HL-60 (cell line): Measurements from ENCODE around the gene CCDC40.

Source experiments
- DNase-seq, 2 experiments: peaks; one replicate each; pipeline ENCODE4 v3.0.0-alpha.2; 2010 to 2020; ENCODE audit warnings: low read depth in 1 of 2, low spot score in 1 of 2
- H3K27ac ChIP-seq: fragments of 250-450 bp; sonication (Bioruptor Pico); replicated peaks from 2 replicates; pipeline ENCODE4 v1.5.1; 2020; ENCODE audit warnings: mild to moderate bottlenecking, moderate library complexity
- H3K27me3 ChIP-seq: fragments of 250-450 bp; sonication (Bioruptor Pico); 2 replicates; pipeline ENCODE4 v1.5.1; 2021; ENCODE audit warnings: mild to moderate bottlenecking, moderate library complexity; ENCODE audit not compliant: insufficient read depth, poor library complexity, severe bottlenecking
- H3K4me3 ChIP-seq: replicated peaks from 2 replicates; pipeline ENCODE4 v1.5.1; 2011; ENCODE audit warnings: mild to moderate bottlenecking, control low read depth, low read length; ENCODE audit not compliant: insufficient read depth
- GABPA ChIP-seq: IDR thresholded peaks from 2 replicates; pipeline ENCODE4 v1.6.1; 2012; ENCODE audit warnings: low read depth
- POLR2AphosphoS5 ChIP-seq: IDR thresholded peaks from 2 replicates; pipeline ENCODE4 v1.6.1; 2012; ENCODE audit warnings: low read depth
- SPI1 ChIP-seq: IDR thresholded peaks from 2 replicates; pipeline ENCODE4 v1.6.1; 2012; ENCODE audit warnings: low read depth, mild to moderate bottlenecking, borderline replicate concordance
- TF ChIP-seq, protein P1 (sequence below): IDR thresholded peaks from one replicate; pipeline ENCODE4 v1.5.1; 2011; ENCODE audit warnings: low read length, control low read depth, inconsistent platforms; ENCODE audit not compliant: insufficient read depth
- TF ChIP-seq, protein P2 (sequence below): IDR thresholded peaks from 2 replicates; pipeline ENCODE4 v1.6.1; 2012; ENCODE audit warnings: low read depth; ENCODE audit not compliant: insufficient replicate concordance

The CCDC40 gene

DNA sequence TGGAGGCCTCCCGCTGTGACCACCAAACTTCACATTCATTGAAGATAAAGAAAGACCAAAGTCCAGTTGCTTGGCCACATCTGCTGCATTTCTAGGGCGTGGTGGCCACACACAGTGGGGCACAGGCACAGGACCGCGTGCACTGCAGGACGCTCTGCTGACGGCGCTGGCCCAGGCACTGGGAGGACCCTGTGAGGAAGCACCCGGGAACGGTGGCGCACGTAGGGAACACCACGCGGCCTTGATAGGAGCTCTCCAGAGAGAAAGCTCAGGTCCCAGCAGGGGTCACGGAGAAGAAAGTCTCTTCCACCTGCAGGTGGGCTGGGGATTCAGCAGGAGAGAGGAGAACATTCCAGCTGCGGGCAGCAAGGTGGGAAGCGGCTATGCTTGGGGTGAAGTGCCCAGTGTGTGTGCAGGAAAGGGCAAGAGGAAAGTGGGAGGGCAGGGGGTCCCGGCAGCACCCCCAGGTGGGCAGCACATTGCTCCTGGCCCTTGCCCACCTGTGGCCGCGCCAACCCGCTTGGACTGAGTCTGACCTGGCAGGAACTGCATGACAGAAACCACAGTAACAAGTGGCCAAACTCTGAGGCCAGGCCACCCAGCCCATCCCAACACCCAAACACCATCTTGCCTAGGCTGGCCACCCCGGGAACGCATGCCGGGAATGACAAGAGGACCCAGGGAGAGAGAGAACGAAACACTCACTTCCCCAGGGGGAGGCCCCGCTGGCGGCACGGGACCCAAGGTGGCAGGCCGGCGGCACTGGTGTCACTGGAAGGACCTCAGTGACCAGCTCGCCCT, 33.6 kb upstream of the CCDC40 start:
- TF ChIP-seq, protein P1, sequence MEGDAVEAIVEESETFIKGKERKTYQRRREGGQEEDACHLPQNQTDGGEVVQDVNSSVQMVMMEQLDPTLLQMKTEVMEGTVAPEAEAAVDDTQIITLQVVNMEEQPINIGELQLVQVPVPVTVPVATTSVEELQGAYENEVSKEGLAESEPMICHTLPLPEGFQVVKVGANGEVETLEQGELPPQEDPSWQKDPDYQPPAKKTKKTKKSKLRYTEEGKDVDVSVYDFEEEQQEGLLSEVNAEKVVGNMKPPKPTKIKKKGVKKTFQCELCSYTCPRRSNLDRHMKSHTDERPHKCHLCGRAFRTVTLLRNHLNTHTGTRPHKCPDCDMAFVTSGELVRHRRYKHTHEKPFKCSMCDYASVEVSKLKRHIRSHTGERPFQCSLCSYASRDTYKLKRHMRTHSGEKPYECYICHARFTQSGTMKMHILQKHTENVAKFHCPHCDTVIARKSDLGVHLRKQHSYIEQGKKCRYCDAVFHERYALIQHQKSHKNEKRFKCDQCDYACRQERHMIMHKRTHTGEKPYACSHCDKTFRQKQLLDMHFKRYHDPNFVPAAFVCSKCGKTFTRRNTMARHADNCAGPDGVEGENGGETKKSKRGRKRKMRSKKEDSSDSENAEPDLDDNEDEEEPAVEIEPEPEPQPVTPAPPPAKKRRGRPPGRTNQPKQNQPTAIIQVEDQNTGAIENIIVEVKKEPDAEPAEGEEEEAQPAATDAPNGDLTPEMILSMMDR: no peak
- TF ChIP-seq POLR2AphosphoS5 (no peak), SPI1 (no peak), GABPA (no peak)
- TF ChIP-seq, protein P2, sequence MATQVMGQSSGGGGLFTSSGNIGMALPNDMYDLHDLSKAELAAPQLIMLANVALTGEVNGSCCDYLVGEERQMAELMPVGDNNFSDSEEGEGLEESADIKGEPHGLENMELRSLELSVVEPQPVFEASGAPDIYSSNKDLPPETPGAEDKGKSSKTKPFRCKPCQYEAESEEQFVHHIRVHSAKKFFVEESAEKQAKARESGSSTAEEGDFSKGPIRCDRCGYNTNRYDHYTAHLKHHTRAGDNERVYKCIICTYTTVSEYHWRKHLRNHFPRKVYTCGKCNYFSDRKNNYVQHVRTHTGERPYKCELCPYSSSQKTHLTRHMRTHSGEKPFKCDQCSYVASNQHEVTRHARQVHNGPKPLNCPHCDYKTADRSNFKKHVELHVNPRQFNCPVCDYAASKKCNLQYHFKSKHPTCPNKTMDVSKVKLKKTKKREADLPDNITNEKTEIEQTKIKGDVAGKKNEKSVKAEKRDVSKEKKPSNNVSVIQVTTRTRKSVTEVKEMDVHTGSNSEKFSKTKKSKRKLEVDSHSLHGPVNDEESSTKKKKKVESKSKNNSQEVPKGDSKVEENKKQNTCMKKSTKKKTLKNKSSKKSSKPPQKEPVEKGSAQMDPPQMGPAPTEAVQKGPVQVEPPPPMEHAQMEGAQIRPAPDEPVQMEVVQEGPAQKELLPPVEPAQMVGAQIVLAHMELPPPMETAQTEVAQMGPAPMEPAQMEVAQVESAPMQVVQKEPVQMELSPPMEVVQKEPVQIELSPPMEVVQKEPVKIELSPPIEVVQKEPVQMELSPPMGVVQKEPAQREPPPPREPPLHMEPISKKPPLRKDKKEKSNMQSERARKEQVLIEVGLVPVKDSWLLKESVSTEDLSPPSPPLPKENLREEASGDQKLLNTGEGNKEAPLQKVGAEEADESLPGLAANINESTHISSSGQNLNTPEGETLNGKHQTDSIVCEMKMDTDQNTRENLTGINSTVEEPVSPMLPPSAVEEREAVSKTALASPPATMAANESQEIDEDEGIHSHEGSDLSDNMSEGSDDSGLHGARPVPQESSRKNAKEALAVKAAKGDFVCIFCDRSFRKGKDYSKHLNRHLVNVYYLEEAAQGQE: no peak
- H3K4me3 ChIP-seq: no peak overlapping the region
- H3K27me3 ChIP-seq: no peaks in the 10 kb centered on the region
- no peak overlapping the region for H3K27ac ChIP-seq
- no peak for DNase-seq

DNA sequence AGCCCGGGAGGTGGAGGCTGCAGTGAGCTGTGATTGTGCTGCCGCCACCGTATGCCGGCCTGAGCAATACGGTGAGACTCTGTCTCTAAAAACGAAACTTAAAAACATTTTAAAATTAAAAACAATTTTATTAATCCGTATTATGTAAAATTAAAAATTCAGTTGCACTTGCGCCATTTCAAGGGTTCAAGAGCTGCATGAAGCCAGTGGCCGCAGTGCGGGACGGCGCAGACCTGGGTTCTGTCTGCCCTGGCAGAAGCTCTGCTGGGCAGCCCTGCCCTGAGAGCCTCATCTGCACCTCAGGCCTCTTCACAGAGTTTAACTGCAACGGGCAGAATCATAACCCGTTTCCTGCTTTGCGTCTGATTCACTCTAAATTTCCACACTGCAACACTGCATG, 32.5 kb upstream of the CCDC40 start:
- TF ChIP-seq GABPA (no peak), SPI1 (no peak), POLR2AphosphoS5 (no peak)
- TF ChIP-seq, protein P2: no peak
- TF ChIP-seq, protein P1: no peak
- no peak for DNase-seq
- no peaks in the 10 kb centered on the region for H3K27me3 ChIP-seq

DNA sequence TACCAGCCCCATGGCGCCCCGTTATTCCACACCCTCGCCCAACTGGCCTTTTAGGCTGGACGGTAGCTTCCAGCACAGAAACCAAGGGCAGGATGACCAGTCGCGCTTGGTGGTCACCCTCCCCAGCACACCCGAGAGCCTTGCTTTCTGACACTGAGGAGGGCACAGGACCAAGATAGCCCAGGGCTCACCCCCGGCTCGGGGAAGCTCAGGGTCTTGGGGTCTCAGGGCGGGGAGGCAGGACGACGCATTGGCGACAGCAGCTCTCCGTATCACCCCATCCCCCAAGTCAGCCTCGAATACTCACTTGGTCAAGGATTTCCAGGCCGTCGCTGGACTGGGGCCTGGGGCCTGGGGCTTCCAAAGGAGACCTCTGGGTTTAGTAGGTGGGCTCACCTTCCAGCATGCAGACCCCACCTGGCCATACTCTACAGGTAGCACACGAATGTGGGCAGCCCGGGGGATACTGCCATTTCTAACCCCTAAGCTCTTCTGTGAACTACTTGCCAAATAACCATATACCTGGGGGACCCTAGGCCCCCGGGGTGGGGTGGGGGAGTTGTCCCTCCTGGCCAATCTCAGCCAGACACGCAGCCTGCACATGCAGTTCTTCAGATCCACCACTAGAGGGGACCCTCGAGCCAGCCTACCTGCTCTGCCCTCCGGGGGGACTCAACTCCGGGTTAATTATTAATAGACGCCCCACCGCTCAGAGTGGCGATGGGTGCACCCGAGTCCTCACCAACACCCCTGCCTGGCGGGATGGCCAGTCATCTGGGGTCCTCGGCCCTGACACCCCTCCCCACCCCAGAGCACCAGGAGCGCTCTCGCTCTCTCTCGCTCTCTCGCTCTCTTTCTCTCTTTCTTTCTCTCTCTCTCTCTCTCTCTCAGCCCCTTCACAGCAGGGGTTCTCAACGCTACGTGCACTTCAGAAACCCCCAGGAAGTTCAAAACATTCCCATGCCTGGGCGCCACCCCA, 30.8 kb upstream of the CCDC40 start:
- DNase-seq: peak in 1 of 2 experiments; percentile 40
- Histone ChIP-seq H3K4me3 (no peak overlapping the region), H3K27ac (no peak overlapping the region), H3K27me3 (no peaks in the 10 kb centered on the region)
- TF ChIP-seq GABPA: no peak
- TF ChIP-seq, protein P1: peak; percentile 85
- no peak for TF ChIP-seq POLR2AphosphoS5

More for the DNA sequence above, 32.5 kb upstream of the CCDC40 start:
- Histone ChIP-seq H3K27ac (no peak overlapping the region), H3K4me3 (no peak overlapping the region)
